Aorta (tissue), 5 donors: ENCODE measurements around the gene NEGR1. TPM values are rescaled to one million over a fixed set of nuclear protein-coding genes. Genes with fewer than 3 reads are reported as not detected.

Experiments
- ATAC-seq: fragments of 200-7000 bp; cut with Tn5 transposase; one replicate; pipeline ENCODE4 v1.9.1; 2022; ENCODE audit warnings: moderate library complexity; ENCODE audit not compliant: low FRiP score
- DNase-seq, 2 donors: peaks; one replicate each; pipeline ENCODE4 v3.0.0-alpha.2; 2020
- H3K27ac ChIP-seq, 2 donors: one replicate each; pipeline ENCODE4 v1.5.1; 2013; ENCODE audit warnings: low read length in 2 of 2, mild to moderate bottlenecking in 2 of 2, moderate library complexity in 2 of 2, control low read depth in 1 of 2, inconsistent platforms in 1 of 2, low read depth in 1 of 2
- H3K27me3 ChIP-seq, 2 donors: one replicate each; pipeline ENCODE4 v1.6.1; 2013; ENCODE audit warnings: control low read depth in 1 of 2, low read length in 1 of 2, mild to moderate bottlenecking in 1 of 2, moderate library complexity in 1 of 2; ENCODE audit not compliant: insufficient read depth in 2 of 2, control insufficient read depth in 1 of 2
- H3K36me3 ChIP-seq, 2 donors: one replicate each; pipeline ENCODE4 v1.6.1; 2013; ENCODE audit warnings: control low read depth in 1 of 2, low read length in 1 of 2, mild to moderate bottlenecking in 1 of 2; ENCODE audit not compliant: insufficient read depth in 2 of 2, control insufficient read depth in 1 of 2
- H3K4me1 ChIP-seq, 2 donors: one replicate each; pipeline ENCODE4 v1.6.1; 2013; ENCODE audit warnings: low read length in 2 of 2, control low read depth in 1 of 2, mild to moderate bottlenecking in 1 of 2, moderate library complexity in 1 of 2; ENCODE audit not compliant: insufficient read depth in 2 of 2, control insufficient read depth in 1 of 2
- H3K4me3 ChIP-seq, 2 donors: one replicate each; pipeline ENCODE4 v1.5.1; 2013; ENCODE audit warnings: low read length in 2 of 2, control low read depth in 1 of 2, mild to moderate bottlenecking in 1 of 2
- H3K9me3 ChIP-seq: one replicate; pipeline ENCODE4 v1.6.1; 2013; ENCODE audit warnings: mild to moderate bottlenecking, low read length; ENCODE audit not compliant: control insufficient read depth
- WGBS, 2 donors: extraction: QIAGEN DNeasy Blood & Tissue Kit; methylation state at CpG; one replicate each; pipeline ENCODE4 v1.1.7; 2013; 5-methylcytosine and 5-hydroxymethylcytosine counted together
- intact Hi-C, 2 donors: fragments of 100-400 bp; cut with DNase I; formaldehyde crosslinking; loops; one replicate each; pipeline versions ENCODE4 v1.14.2 to v1.15.0; 2022
- polyA plus RNA-seq, 2 donors: library from polyadenylated mRNA; stranded (reverse); fragments of 200-250 nt; gene quantifications; one replicate each; pipeline ENCODE4 v1.2.3, GENCODE V29; 2013
- total RNA-seq, 2 donors: library from RNA; stranded (reverse); fragmentation: NEBNext Ultra II Directional; extraction: Animal tissue kit (Norgen Biotek cat#: 25700); gene quantifications; one replicate each; pipeline ENCODE4 v1.2.1, GENCODE V29; 2021
- donor health status: healthy with polysubstance abuse.
- donor health status: Bipolar disorder and iron deficiency.
- donor health status: DM: no; HTN: no; CAD: no.
- donor health status: DM: no; HTN: no; CAD: no.
- donor health status: DM: yes; HTN: yes; CAD: no.

NEGR1 gene
- total and polyA plus RNA-seq, 4 donors, result 3.5 to 50.3 (median 18.4) TPM

- Histone ChIP-seq H3K27me3 (no peaks in the 10 kb centered on the region), H3K36me3 (no peaks in the 10 kb centered on the region), H3K9me3 (no peaks in the 10 kb centered on the region), H3K4me3 (no peak overlapping the region), H3K4me1 (peaks cover 1 to 5% of the 10 kb centered on the region in 2 donors), H3K27ac (no peak overlapping the region)
- ATAC-seq, result no peak
- DNase-seq, result no peak
- intact Hi-C loops, result no loop called here
- 62 to 79% methylated on average over 3 of the region's 3 CpGs for WGBS, 2 donors
These were observed 716.5 kb downstream of the NEGR1 start for GRCh38 chr1:71565831-71566230.

GRCh38 chr1:71565262-71565661, 717.1 kb downstream of the NEGR1 start:
- H3K36me3 ChIP-seq, result no peaks in the 10 kb centered on the region
- no peaks in the 10 kb centered on the region for H3K27me3 ChIP-seq
- H3K9me3 ChIP-seq, result no peaks in the 10 kb centered on the region
- H3K4me1 ChIP-seq, result peaks cover 1 to 5% of the 10 kb centered on the region in 2 donors
- no peak overlapping the region for H3K27ac ChIP-seq
- no peak overlapping the region for H3K4me3 ChIP-seq
- intact Hi-C loops, result no loop called here
- DNase-seq (no peak), ATAC-seq (no peak)

- Histone ChIP-seq H3K4me3 (no peak overlapping the region), H3K27ac (no peak overlapping the region), H3K36me3 (no peaks in the 10 kb centered on the region), H3K27me3 (no peaks in the 10 kb centered on the region), H3K4me1 (peaks cover 1 to 5% of the 10 kb centered on the region in 2 donors), H3K9me3 (no peaks in the 10 kb centered on the region)
- ATAC-seq (no peak), DNase-seq (no peak)
- intact Hi-C loops, result no loop called here
- WGBS, 2 donors, result 0 to 24% methylated on average over 1 of the region's 1 CpG
These were observed 720.0 kb downstream of the NEGR1 start for GRCh38 chr1:71562298-71562697.

DNA sequence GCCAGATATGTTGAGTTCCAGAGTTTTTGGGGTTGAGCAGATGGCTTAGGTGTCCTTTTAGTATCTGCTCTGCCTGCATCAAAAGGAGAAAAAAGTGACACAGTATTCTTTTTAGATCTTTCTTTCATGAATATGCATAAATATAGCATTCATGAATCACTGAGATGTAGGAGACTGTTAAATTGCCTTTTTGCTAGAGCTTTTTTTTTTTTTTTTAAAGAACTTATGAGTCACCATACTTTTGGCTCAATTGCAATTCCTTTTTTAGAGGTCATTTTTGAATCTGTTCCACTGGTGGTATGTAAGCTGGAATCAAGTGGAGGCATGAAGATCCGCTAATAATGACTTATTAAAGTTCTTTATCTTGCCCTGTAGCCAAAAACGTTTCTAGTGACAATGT, 720.6 kb downstream of the NEGR1 start:
- no peaks in the 10 kb centered on the region for H3K27me3 ChIP-seq
- no peaks in the 10 kb centered on the region for H3K36me3 ChIP-seq
- intact Hi-C loops, result no loop called here
- no peak for DNase-seq
- ATAC-seq, result peak; percentile 76
- H3K4me3 ChIP-seq, result no peak overlapping the region
- H3K4me1 ChIP-seq, result peaks cover 1 to 5% of the 10 kb centered on the region in 2 donors
- no peaks in the 10 kb centered on the region for H3K9me3 ChIP-seq
- H3K27ac ChIP-seq, result no peak overlapping the region
- 1 to 4% methylated on average over 2 of the region's 2 CpGs for WGBS, 2 donors

DNA sequence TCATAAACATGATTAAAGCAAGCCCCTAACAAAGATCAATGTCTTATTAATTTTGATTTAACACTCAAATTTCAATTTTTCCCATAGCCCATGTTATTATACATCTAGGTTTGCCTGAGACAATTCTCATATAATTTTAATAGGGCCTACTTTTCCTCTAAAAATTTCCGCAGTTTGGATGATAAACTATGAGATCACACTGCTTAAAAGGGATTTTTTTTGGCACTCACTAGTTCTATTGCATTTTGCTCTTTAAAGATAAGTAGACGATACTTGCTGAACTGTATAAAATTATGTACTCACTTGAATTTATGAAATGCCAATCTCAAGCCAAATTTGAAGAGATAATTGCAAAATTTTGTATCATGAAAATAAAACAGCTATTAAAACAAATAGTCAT, 721.1 kb downstream of the NEGR1 start:
- intact Hi-C loops, result no loop called here
- Histone ChIP-seq H3K27ac (no peak overlapping the region), H3K4me3 (no peak overlapping the region), H3K27me3 (no peaks in the 10 kb centered on the region), H3K36me3 (no peaks in the 10 kb centered on the region), H3K9me3 (no peaks in the 10 kb centered on the region), H3K4me1 (peaks cover 1 to 5% of the 10 kb centered on the region in 2 donors)
- ATAC-seq (no peak), DNase-seq (no peak)
- 9 to 12% methylated on average over 2 of the region's 2 CpGs for WGBS, 2 donors

DNA sequence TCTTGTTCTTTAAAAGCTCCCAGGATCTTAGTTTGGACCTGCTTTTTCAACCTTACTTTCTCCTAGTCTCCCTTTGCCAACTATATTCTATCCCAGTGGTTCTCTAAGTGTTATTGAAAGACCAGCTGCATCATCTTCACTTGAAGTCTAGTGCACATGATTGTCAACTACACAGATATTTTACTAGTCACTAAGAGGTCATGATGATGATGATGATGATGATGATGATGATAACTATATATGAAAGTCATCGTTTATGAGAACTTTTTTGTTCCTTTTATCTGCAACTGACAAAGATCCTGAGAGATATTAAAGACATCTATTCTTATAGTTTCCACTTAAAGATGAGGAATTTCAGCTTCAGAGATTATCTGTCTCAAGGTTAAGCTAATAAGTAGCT, 722.5 kb downstream of the NEGR1 start:
- no peaks in the 10 kb centered on the region for H3K9me3 ChIP-seq
- intact Hi-C loops, result no loop called here
- H3K4me3 ChIP-seq, result no peak overlapping the region
- ATAC-seq (no peak), DNase-seq (no peak)
- H3K27me3 ChIP-seq, result no peaks in the 10 kb centered on the region
- peaks cover 1 to 2% of the 10 kb centered on the region in 2 donors for H3K4me1 ChIP-seq
- no peak overlapping the region for H3K27ac ChIP-seq
- H3K36me3 ChIP-seq, result no peaks in the 10 kb centered on the region
- WGBS, 2 donors, result 90% methylated on average over 1 of the region's 1 CpG

- H3K27me3 ChIP-seq, result no peaks in the 10 kb centered on the region
- H3K27ac ChIP-seq, result no peak overlapping the region
- no peak overlapping the region for H3K4me3 ChIP-seq
- H3K9me3 ChIP-seq, result no peaks in the 10 kb centered on the region
- 18 to 22% methylated on average over 2 of the region's 2 CpGs for WGBS, 2 donors
- intact Hi-C loops, result no loop called here
- no peak for ATAC-seq
- DNase-seq, result no peak
- no peaks in the 10 kb centered on the region for H3K36me3 ChIP-seq
- H3K4me1 ChIP-seq, result no peaks in the 10 kb centered on the region
These were observed 725.2 kb downstream of the NEGR1 start for GRCh38 chr1:71557138-71557537.

- Histone ChIP-seq H3K9me3 (no peaks in the 10 kb centered on the region), H3K4me1 (no peaks in the 10 kb centered on the region), H3K4me3 (no peak overlapping the region), H3K36me3 (no peaks in the 10 kb centered on the region), H3K27me3 (no peaks in the 10 kb centered on the region), H3K27ac (no peak overlapping the region)
- DNase-seq (no peak), ATAC-seq (no peak)
- intact Hi-C loops, result no loop called here
- 87% methylated on average over 7 of the region's 7 CpGs for WGBS, 2 donors
These were observed 733.9 kb downstream of the NEGR1 start for GRCh38 chr1:71548398-71548890.

DNA sequence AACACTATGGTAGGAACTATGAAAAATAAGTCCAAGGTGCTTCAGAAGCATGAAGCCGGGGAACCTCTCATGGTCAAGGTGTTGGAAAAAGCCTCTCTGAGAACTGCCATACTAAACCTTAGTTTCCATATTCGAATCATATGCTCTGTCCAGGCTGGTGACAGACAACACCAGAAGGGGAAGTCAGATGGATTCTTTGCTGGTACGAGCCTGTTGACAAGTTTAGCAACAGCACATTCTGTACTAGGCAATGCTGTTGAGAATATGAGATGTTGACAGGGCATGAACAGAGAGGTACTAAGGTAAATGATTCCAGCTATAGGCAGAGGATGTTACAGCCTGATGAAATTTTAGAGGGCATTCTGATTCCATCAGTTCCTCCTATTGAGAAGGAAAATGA, 740.2 kb downstream of the NEGR1 start:
- intact Hi-C loops, result no loop called here
- no peak overlapping the region for H3K4me3 ChIP-seq
- no peaks in the 10 kb centered on the region for H3K36me3 ChIP-seq
- DNase-seq, result no peak
- ATAC-seq, result no peak
- H3K4me1 ChIP-seq, result no peaks in the 10 kb centered on the region
- H3K27me3 ChIP-seq, result no peaks in the 10 kb centered on the region
- WGBS, 2 donors, result 76 to 89% methylated on average over 3 of the region's 3 CpGs
- no peak overlapping the region for H3K27ac ChIP-seq
- peaks cover 1% of the 10 kb centered on the region for H3K9me3 ChIP-seq
